SW480 (cell line): ENCODE results near the gene GPX2.
A peak's percentile ranks its signal among the peaks of the same experiment; 100 is the strongest.

Experiments used
- DNase-seq: peaks from one replicate; pipeline ENCODE4 v3.0.0-alpha.2; 2016; ENCODE audit warnings: low spot score

The GPX2 gene

GRCh38 chr14:64939817-64940190, 2.7 kb downstream of the GPX2 start:
- no peak for DNase-seq

GRCh38 chr14:64938972-64939816, 3.4 kb downstream of the GPX2 start:
- peak; percentile 83 for DNase-seq

GRCh38 chr14:64937821-64938193, 4.7 kb downstream of the GPX2 start:
- peak; percentile 33 for DNase-seq

- no peak for DNase-seq
Observed at GRCh38 chr14:64937171-64937820, 5.2 kb downstream of the GPX2 start.

- DNase-seq, result no peak
Observed at GRCh38 chr14:64935508-64935907, 7.0 kb downstream of the GPX2 start.

- DNase-seq, result no peak
Observed at GRCh38 chr14:64934338-64934929, 8.1 kb downstream of the GPX2 start.

- no peak for DNase-seq
Observed at GRCh38 chr14:64932231-64932630, 10.3 kb downstream of the GPX2 start.

GRCh38 chr14:64931123-64931522, 11.4 kb downstream of the GPX2 start:
- no peak for DNase-seq

- DNase-seq, result no peak
Observed at GRCh38 chr14:64930085-64930843, 12.3 kb downstream of the GPX2 start.

GRCh38 chr14:64929014-64929359, 13.6 kb downstream of the GPX2 start:
- DNase-seq, result no peak

- no peak for DNase-seq
Observed at GRCh38 chr14:64928239-64929013, 14.1 kb downstream of the GPX2 start.

GRCh38 chr14:64927031-64927430, 15.5 kb downstream of the GPX2 start:
- DNase-seq, result no peak

- DNase-seq, result no peak
Observed at GRCh38 chr14:64926398-64926995, 16.0 kb downstream of the GPX2 start.

GRCh38 chr14:64923015-64923414, 19.5 kb downstream of the GPX2 start:
- no peak for DNase-seq

- no peak for DNase-seq
Observed at GRCh38 chr14:64920465-64920864, 22.1 kb downstream of the GPX2 start.

GRCh38 chr14:64919618-64920017, 22.9 kb downstream of the GPX2 start:
- no peak for DNase-seq

GRCh38 chr14:64919215-64919614, 23.3 kb downstream of the GPX2 start:
- no peak for DNase-seq

GRCh38 chr14:64918216-64918615, 24.3 kb downstream of the GPX2 start:
- DNase-seq, result no peak

- no peak for DNase-seq
Observed at GRCh38 chr14:64915797-64916196, 26.7 kb downstream of the GPX2 start.

GRCh38 chr14:64915029-64915424, 27.5 kb downstream of the GPX2 start:
- no peak for DNase-seq

GRCh38 chr14:64914237-64915028, 28.1 kb downstream of the GPX2 start, which contains the start of gene CHURC1:
Gene CHURC1, plus strand, starts transcription at chr14:64914455. Its CDS starts 41 bp downstream, at chr14:64914496.
- peak; percentile 96 for DNase-seq
